Astrocyte (in vitro differentiated cells and primary cell): ENCODE measurements around the gene DDRGK1. TPM values are rescaled to one million over a fixed set of nuclear protein-coding genes. Genes with fewer than 3 reads are reported as not detected.

Experiments
- DNase-seq: peaks from one replicate; pipeline ENCODE4 v3.0.0-alpha.2; 2010; ENCODE audit warnings: low read depth
- FAIRE-seq: peaks from 2 replicates; lab custom pipeline; 2011; peaks lifted over from hg19 to GRCh38; lab: Jason Lieb, UNC
- H2AFZ ChIP-seq: 2 replicates; pipeline ENCODE4 v1.6.0; 2012; ENCODE audit warnings: low read depth, low read length, inconsistent platforms
- H3K27ac ChIP-seq: 2 replicates; pipeline ENCODE4 v1.5.1; 2011; ENCODE audit warnings: low read depth, low read length, inconsistent platforms
- H3K27me3 ChIP-seq: 2 replicates; pipeline ENCODE4 v1.6.0; 2011; ENCODE audit warnings: low read length, inconsistent platforms; ENCODE audit not compliant: insufficient read depth
- H3K36me3 ChIP-seq: 2 replicates; pipeline ENCODE4 v1.5.1; 2011; ENCODE audit warnings: low read length, inconsistent platforms; ENCODE audit not compliant: insufficient read depth
- H3K4me1 ChIP-seq: 2 replicates; pipeline ENCODE4 v1.5.1; 2011; ENCODE audit warnings: low read length, inconsistent platforms; ENCODE audit not compliant: insufficient read depth
- H3K4me2 ChIP-seq: 2 replicates; pipeline ENCODE4 v1.6.0; 2012; ENCODE audit warnings: low read length, inconsistent platforms
- H3K4me3 ChIP-seq: 2 replicates; pipeline ENCODE4 v1.5.1; 2011; ENCODE audit warnings: low read depth, mild to moderate bottlenecking, low read length, inconsistent platforms; ENCODE audit not compliant: insufficient read depth
- H3K79me2 ChIP-seq: 2 replicates; pipeline ENCODE4 v1.6.0; 2012; ENCODE audit warnings: mild to moderate bottlenecking, low read length, inconsistent platforms; ENCODE audit not compliant: insufficient read depth
- H3K9ac ChIP-seq: 2 replicates; pipeline ENCODE4 v1.6.0; 2012; ENCODE audit warnings: mild to moderate bottlenecking, low read length, inconsistent platforms
- H3K9me3 ChIP-seq: 2 replicates; pipeline ENCODE4 v1.5.1; 2012; ENCODE audit warnings: low read depth, mild to moderate bottlenecking, low read length, inconsistent platforms; ENCODE audit not compliant: insufficient read depth
- H4K20me1 ChIP-seq: 2 replicates; pipeline ENCODE4 v1.6.0; 2012; ENCODE audit warnings: low read length, inconsistent platforms; ENCODE audit not compliant: insufficient read depth
- H3K27ac Mint-ChIP-seq: one replicate; pipeline ENCODE4 v1.8.0; 2021; ENCODE audit warnings: mild to moderate bottlenecking, mixed read lengths; ENCODE audit not compliant: unreplicated experiment
- H3K27me3 Mint-ChIP-seq: one replicate; pipeline ENCODE4 v1.8.0; 2021; ENCODE audit warnings: low read depth, mixed read lengths; ENCODE audit not compliant: unreplicated experiment
- H3K36me3 Mint-ChIP-seq: one replicate; pipeline ENCODE4 v1.8.0; 2021; ENCODE audit warnings: low read depth, mixed read lengths; ENCODE audit not compliant: unreplicated experiment
- H3K4me1 Mint-ChIP-seq: one replicate; pipeline ENCODE4 v1.8.0; 2021; ENCODE audit warnings: low read depth, mixed read lengths; ENCODE audit not compliant: unreplicated experiment
- H3K4me3 Mint-ChIP-seq: one replicate; pipeline ENCODE4 v1.8.0; 2021; ENCODE audit warnings: mild to moderate bottlenecking, moderate library complexity, mixed read lengths; ENCODE audit not compliant: unreplicated experiment
- H3K9me3 Mint-ChIP-seq: one replicate; pipeline ENCODE4 v1.8.0; 2021; ENCODE audit warnings: mild to moderate bottlenecking, mixed read lengths; ENCODE audit not compliant: unreplicated experiment
- EZH2 ChIP-seq: IDR thresholded peaks from 2 replicates; pipeline ENCODE4 v1.6.1; 2012; ENCODE audit warnings: mild to moderate bottlenecking, low read length, inconsistent platforms; ENCODE audit not compliant: insufficient read depth
- total RNA-seq: library from RNA; stranded (reverse); gene quantifications from 2 replicates; pipeline ENCODE4 v1.2.1, GENCODE V29; 2021
- TF ChIP-seq, protein P1 (sequence below): IDR thresholded peaks from 2 replicates; pipeline ENCODE4 v1.5.1; 2011; ENCODE audit warnings: low read depth, mild to moderate bottlenecking, inconsistent platforms, low read length, moderate library complexity; ENCODE audit not compliant: insufficient read depth

DDRGK1 gene
- total RNA-seq, 1 donor from 2014 or later: 36.7 TPM

DNA sequence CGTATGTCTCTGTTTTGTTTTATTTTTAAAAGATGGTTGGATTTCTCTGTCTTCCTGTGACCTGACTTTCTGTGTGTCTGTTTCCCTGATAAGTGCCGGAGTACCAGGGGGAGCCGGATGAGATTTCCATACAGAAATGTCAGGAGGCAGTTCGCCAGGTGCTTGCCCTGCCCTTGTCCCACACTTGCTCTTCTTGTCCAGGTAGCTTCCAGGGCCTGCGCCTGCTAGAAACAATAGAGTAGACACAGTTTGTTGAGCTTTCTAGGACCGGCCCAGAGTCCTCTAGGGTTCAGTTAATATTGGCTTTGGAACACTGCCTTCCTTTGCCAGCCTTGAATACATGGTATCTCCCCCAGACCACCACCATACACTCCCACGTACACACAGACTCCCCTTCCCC lies 8.7 kb upstream of the DDRGK1 start:
- peaks cover 9% of the 10 kb centered on the region for H3K4me1 ChIP-seq
- no peak overlapping the region for H3K9ac ChIP-seq
- peaks cover 5% of the 10 kb centered on the region for H3K36me3 ChIP-seq
- H3K4me2 ChIP-seq: no peak overlapping the region
- no peaks in the 10 kb centered on the region for H3K9me3 ChIP-seq
- DNase-seq: no peak
- no peak overlapping the region for H3K27ac Mint-ChIP-seq
- TF ChIP-seq, protein P1, sequence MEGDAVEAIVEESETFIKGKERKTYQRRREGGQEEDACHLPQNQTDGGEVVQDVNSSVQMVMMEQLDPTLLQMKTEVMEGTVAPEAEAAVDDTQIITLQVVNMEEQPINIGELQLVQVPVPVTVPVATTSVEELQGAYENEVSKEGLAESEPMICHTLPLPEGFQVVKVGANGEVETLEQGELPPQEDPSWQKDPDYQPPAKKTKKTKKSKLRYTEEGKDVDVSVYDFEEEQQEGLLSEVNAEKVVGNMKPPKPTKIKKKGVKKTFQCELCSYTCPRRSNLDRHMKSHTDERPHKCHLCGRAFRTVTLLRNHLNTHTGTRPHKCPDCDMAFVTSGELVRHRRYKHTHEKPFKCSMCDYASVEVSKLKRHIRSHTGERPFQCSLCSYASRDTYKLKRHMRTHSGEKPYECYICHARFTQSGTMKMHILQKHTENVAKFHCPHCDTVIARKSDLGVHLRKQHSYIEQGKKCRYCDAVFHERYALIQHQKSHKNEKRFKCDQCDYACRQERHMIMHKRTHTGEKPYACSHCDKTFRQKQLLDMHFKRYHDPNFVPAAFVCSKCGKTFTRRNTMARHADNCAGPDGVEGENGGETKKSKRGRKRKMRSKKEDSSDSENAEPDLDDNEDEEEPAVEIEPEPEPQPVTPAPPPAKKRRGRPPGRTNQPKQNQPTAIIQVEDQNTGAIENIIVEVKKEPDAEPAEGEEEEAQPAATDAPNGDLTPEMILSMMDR: no peak
- TF ChIP-seq EZH2: no peak
- FAIRE-seq: no peak
- peaks cover 55% of the 10 kb centered on the region for H3K79me2 ChIP-seq
- no peak overlapping the region for H3K4me3 Mint-ChIP-seq
- no peak overlapping the region for H2AFZ ChIP-seq
- no peak overlapping the region for H3K27ac ChIP-seq
- no peaks in the 10 kb centered on the region for H3K27me3 ChIP-seq
- H3K27me3 Mint-ChIP-seq: no peaks in the 10 kb centered on the region
- H4K20me1 ChIP-seq: peaks cover 8% of the 10 kb centered on the region
- H3K9me3 Mint-ChIP-seq: no peaks in the 10 kb centered on the region
- no peak overlapping the region for H3K4me3 ChIP-seq
- H3K36me3 Mint-ChIP-seq: peaks cover 8% of the 10 kb centered on the region
- H3K4me1 Mint-ChIP-seq: peaks cover 3% of the 10 kb centered on the region

- no peak overlapping the region for H3K27ac ChIP-seq
- peaks cover 3% of the 10 kb centered on the region for H3K4me1 Mint-ChIP-seq
- H3K4me3 Mint-ChIP-seq: peak overlapping the region; percentile 86
- H3K79me2 ChIP-seq: peaks cover 60% of the 10 kb centered on the region
- peaks cover 8% of the 10 kb centered on the region for H4K20me1 ChIP-seq
- peak overlapping the region; percentile 91 for H3K9ac ChIP-seq
- H3K4me3 ChIP-seq: peak overlapping the region; percentile 93
- no peaks in the 10 kb centered on the region for H3K9me3 ChIP-seq
- peak overlapping the region; percentile 95 for H3K4me2 ChIP-seq
- H3K36me3 ChIP-seq: peaks cover 5% of the 10 kb centered on the region
- no peaks in the 10 kb centered on the region for H3K27me3 ChIP-seq
- peak overlapping the region; percentile 89 for H2AFZ ChIP-seq
- peak overlapping the region; percentile 83 for H3K27ac Mint-ChIP-seq
- H3K9me3 Mint-ChIP-seq: no peaks in the 10 kb centered on the region
- no peaks in the 10 kb centered on the region for H3K27me3 Mint-ChIP-seq
- H3K36me3 Mint-ChIP-seq: peaks cover 5% of the 10 kb centered on the region
- TF ChIP-seq, protein P1: no peak
- TF ChIP-seq EZH2: no peak
- peaks cover 10% of the 10 kb centered on the region for H3K4me1 ChIP-seq
- FAIRE-seq (no peak), DNase-seq (no peak)
Observed at GRCh38 chr20:3210346-3210745, 5.9 kb upstream of the DDRGK1 start.

- H3K4me1 Mint-ChIP-seq: peaks cover 3% of the 10 kb centered on the region
- DNase-seq (peak; percentile 6), FAIRE-seq (no peak)
- Histone ChIP-seq H3K79me2 (peaks cover 60% of the 10 kb centered on the region), H3K36me3 (peaks cover 5% of the 10 kb centered on the region), H3K9ac (peak overlapping the region; percentile 91), H3K27me3 (no peaks in the 10 kb centered on the region), H4K20me1 (peaks cover 8% of the 10 kb centered on the region), H3K27ac (peak overlapping the region; percentile 67), H3K4me1 (peaks cover 10% of the 10 kb centered on the region), H2AFZ (peak overlapping the region; percentile 89), H3K9me3 (no peaks in the 10 kb centered on the region), H3K4me2 (peak overlapping the region; percentile 95), H3K4me3 (peak overlapping the region; percentile 93)
- peak overlapping the region; percentile 86 for H3K4me3 Mint-ChIP-seq
- no peaks in the 10 kb centered on the region for H3K27me3 Mint-ChIP-seq
- peaks cover 5% of the 10 kb centered on the region for H3K36me3 Mint-ChIP-seq
- no peaks in the 10 kb centered on the region for H3K9me3 Mint-ChIP-seq
- H3K27ac Mint-ChIP-seq: peak overlapping the region; percentile 83
- no peak for TF ChIP-seq EZH2
- TF ChIP-seq, protein P1: no peak
Observed at GRCh38 chr20:3209946-3210317, 5.5 kb upstream of the DDRGK1 start.
